Hepatocyte (in vitro differentiated cells): Measurements from ENCODE around the gene AUTS2. TPM values are rescaled to one million over a fixed set of nuclear protein-coding genes. Genes with fewer than 3 reads are reported as not detected.
A peak's percentile ranks its signal among the peaks of the same experiment; 100 is the strongest.

Experiments
- DNase-seq: peaks from one replicate; pipeline ENCODE4 v3.0.0-alpha.2; 2016; ENCODE audit warnings: low spot score
- H2AFZ ChIP-seq: fragments of 200-600 bp; sonication (generic); 2 replicates; pipeline ENCODE4 v1.6.0; 2016; ENCODE audit warnings: antibody characterized with exemption, mild to moderate bottlenecking
- H3K27ac ChIP-seq: fragments of 200-600 bp; sonication (generic); 2 replicates; pipeline ENCODE4 v1.5.1; 2016; ENCODE audit warnings: mild to moderate bottlenecking
- H3K27me3 ChIP-seq: fragments of 200-600 bp; sonication (generic); 2 replicates; pipeline ENCODE4 v1.6.1; 2016
- H3K36me3 ChIP-seq: fragments of 200-600 bp; sonication (generic); replicated peaks from 2 replicates; pipeline ENCODE4 v1.5.1; 2016; ENCODE audit warnings: low read depth; ENCODE audit not compliant: insufficient read depth
- H3K4me1 ChIP-seq: fragments of 200-600 bp; sonication (generic); 2 replicates; pipeline ENCODE4 v1.5.1; 2016; ENCODE audit warnings: mild to moderate bottlenecking, moderate library complexity; ENCODE audit not compliant: insufficient read depth
- H3K4me2 ChIP-seq: fragments of 200-600 bp; sonication (generic); 2 replicates; pipeline ENCODE4 v1.6.0; 2016
- H3K4me3 ChIP-seq: fragments of 200-600 bp; sonication (generic); 2 replicates; pipeline ENCODE4 v1.5.1; 2016; ENCODE audit warnings: mild to moderate bottlenecking
- H3K79me2 ChIP-seq: fragments of 200-600 bp; sonication (generic); 2 replicates; pipeline ENCODE4 v1.6.0; 2017; ENCODE audit warnings: mild to moderate bottlenecking
- H3K9me2 ChIP-seq: fragments of 200-600 bp; sonication (generic); replicated peaks from 2 replicates; pipeline ENCODE4 v1.6.0; 2017; ENCODE audit warnings: mild to moderate bottlenecking; ENCODE audit not compliant: insufficient read depth
- H3K9me3 ChIP-seq: fragments of 200-600 bp; sonication (generic); 2 replicates; pipeline ENCODE4 v1.5.1; 2016; ENCODE audit warnings: low read depth, mild to moderate bottlenecking
- H4K20me1 ChIP-seq: fragments of 200-600 bp; sonication (generic); 2 replicates; pipeline ENCODE4 v1.6.0; 2016; ENCODE audit warnings: mild to moderate bottlenecking; ENCODE audit not compliant: insufficient read depth, poor library complexity, severe bottlenecking
- CTCF ChIP-seq: fragments of 200-600 bp; sonication (generic); IDR thresholded peaks from 2 replicates; pipeline ENCODE4 v1.5.1; 2016; ENCODE audit warnings: antibody characterized with exemption, mild to moderate bottlenecking; ENCODE audit not compliant: poor library complexity
- EZH2 ChIP-seq: fragments of 200-600 bp; sonication (generic); IDR thresholded peaks from 2 replicates; pipeline ENCODE4 v1.6.1; 2016; ENCODE audit warnings: antibody characterized with exemption, mild to moderate bottlenecking, borderline replicate concordance
- EZH2phosphoT487 ChIP-seq: fragments of 200-600 bp; sonication (generic); IDR thresholded peaks from one replicate; pipeline ENCODE4 v1.6.1; 2018; ENCODE audit warnings: antibody characterized with exemption, mild to moderate bottlenecking, low read depth, moderate library complexity; ENCODE audit not compliant: unreplicated experiment, severe bottlenecking
- WGBS: methylation state at CpG from one replicate; pipeline ENCODE4 v1.1.6; 2016; ENCODE audit warnings: low lambda C conversion rate; ENCODE audit errors: missing lambda C conversion rate; 5-methylcytosine and 5-hydroxymethylcytosine counted together
- polyA plus RNA-seq: library from polyadenylated mRNA; unstranded; fragments of >200 nt; fragmentation: Nextera tagmentation; extraction: Ambion mirVana; gene quantifications from 2 replicates; pipeline ENCODE4 v1.2.1, GENCODE V29; 2016
- total RNA-seq: library from RNA; depleted of rRNA; stranded (reverse); fragments of >200 nt; gene quantifications from 2 replicates; pipeline ENCODE4 v1.2.3, GENCODE V29; 2014

Gene AUTS2
- total and polyA plus RNA-seq, 2 experiments from 2014 or later = 34.4 to 40.9 TPM

- no peak overlapping the region for H2AFZ ChIP-seq
- WGBS = 85% methylated on average over 3 of the region's 3 CpGs
- H3K27ac ChIP-seq = no peak overlapping the region
- H3K4me2 ChIP-seq = no peak overlapping the region
- no peaks in the 10 kb centered on the region for H3K4me1 ChIP-seq
- no peaks in the 10 kb centered on the region for H3K9me3 ChIP-seq
- no peaks in the 10 kb centered on the region for H3K79me2 ChIP-seq
- no peak overlapping the region for H3K4me3 ChIP-seq
- H3K27me3 ChIP-seq = no peaks in the 10 kb centered on the region
- no peaks in the 10 kb centered on the region for H3K36me3 ChIP-seq
- TF ChIP-seq CTCF = no peak
- TF ChIP-seq EZH2phosphoT487 = no peak
- no peak for TF ChIP-seq EZH2
- DNase-seq = no peak
- H3K9me2 ChIP-seq = no peaks in the 10 kb centered on the region
- H4K20me1 ChIP-seq = no peaks in the 10 kb centered on the region
These were observed 560.8 kb downstream of the AUTS2 start for GRCh38 chr7:70159121-70159520.

GRCh38 chr7:70165477-70166170, 567.3 kb downstream of the AUTS2 start:
- no peaks in the 10 kb centered on the region for H4K20me1 ChIP-seq
- no peaks in the 10 kb centered on the region for H3K79me2 ChIP-seq
- DNase-seq = peak; percentile 13
- peak overlapping the region; percentile 63 for H3K27ac ChIP-seq
- no peaks in the 10 kb centered on the region for H3K9me3 ChIP-seq
- TF ChIP-seq EZH2phosphoT487 = no peak
- TF ChIP-seq EZH2 = no peak
- no peak for TF ChIP-seq CTCF
- H3K36me3 ChIP-seq = no peaks in the 10 kb centered on the region
- no peak overlapping the region for H3K4me3 ChIP-seq
- no peak overlapping the region for H2AFZ ChIP-seq
- H3K4me1 ChIP-seq = no peaks in the 10 kb centered on the region
- peak overlapping the region; percentile 25 for H3K4me2 ChIP-seq
- no peaks in the 10 kb centered on the region for H3K9me2 ChIP-seq
- 82% methylated on average over 7 of the region's 7 CpGs for WGBS
- H3K27me3 ChIP-seq = no peaks in the 10 kb centered on the region

GRCh38 chr7:70171369-70171920, 573.2 kb downstream of the AUTS2 start:
- H3K36me3 ChIP-seq = no peaks in the 10 kb centered on the region
- H3K27ac ChIP-seq = no peak overlapping the region
- H4K20me1 ChIP-seq = no peaks in the 10 kb centered on the region
- no peaks in the 10 kb centered on the region for H3K9me2 ChIP-seq
- no peaks in the 10 kb centered on the region for H3K9me3 ChIP-seq
- no peak for TF ChIP-seq EZH2phosphoT487
- H3K27me3 ChIP-seq = no peaks in the 10 kb centered on the region
- H3K4me3 ChIP-seq = no peak overlapping the region
- H3K4me2 ChIP-seq = no peak overlapping the region
- DNase-seq = no peak
- H3K4me1 ChIP-seq = no peaks in the 10 kb centered on the region
- H2AFZ ChIP-seq = no peak overlapping the region
- no peaks in the 10 kb centered on the region for H3K79me2 ChIP-seq
- WGBS = 95% methylated on average over 4 of the region's 4 CpGs

- no peaks in the 10 kb centered on the region for H3K79me2 ChIP-seq
- H3K9me3 ChIP-seq = no peaks in the 10 kb centered on the region
- H3K9me2 ChIP-seq = no peaks in the 10 kb centered on the region
- H3K27me3 ChIP-seq = no peaks in the 10 kb centered on the region
- no peaks in the 10 kb centered on the region for H4K20me1 ChIP-seq
- no peak overlapping the region for H3K4me2 ChIP-seq
- H2AFZ ChIP-seq = no peak overlapping the region
- H3K4me1 ChIP-seq = no peaks in the 10 kb centered on the region
- no peak for DNase-seq
- no peaks in the 10 kb centered on the region for H3K36me3 ChIP-seq
- no peak overlapping the region for H3K4me3 ChIP-seq
- TF ChIP-seq CTCF (no peak), EZH2phosphoT487 (no peak), EZH2 (no peak)
- H3K27ac ChIP-seq = no peak overlapping the region
- WGBS = 94% methylated on average over 3 of the region's 3 CpGs
These were observed 578.9 kb downstream of the AUTS2 start for GRCh38 chr7:70177166-70177565.
